Colonic mucosa (tissue), 4 donors: ENCODE data around the gene PPFIBP2. TPM values are rescaled to one million over a fixed set of nuclear protein-coding genes. Genes with fewer than 3 reads are reported as not detected.
"Not testable (repeated sequence)": the region's sequence is repeated elsewhere in the genome, so short reads cannot be mapped to it uniquely, and the experiment has no call there.

Experiments
- DNase-seq: peaks from one replicate; pipeline ENCODE4 v3.0.0-alpha.2; 2020
- H3K27ac ChIP-seq: fragments of 200-600 bp; one replicate; pipeline ENCODE4 v1.8.0; 2021
- H3K27me3 ChIP-seq: fragments of 200-600 bp; one replicate; pipeline ENCODE4 v1.8.0; 2021
- H3K36me3 ChIP-seq: fragments of 200-600 bp; one replicate; pipeline ENCODE4 v1.8.0; 2021
- H3K4me1 ChIP-seq: fragments of 200-600 bp; one replicate; pipeline ENCODE4 v1.8.0; 2021; ENCODE audit warnings: mild to moderate bottlenecking
- H3K4me3 ChIP-seq: fragments of 200-600 bp; one replicate; pipeline ENCODE4 v1.8.0; 2021
- H3K9ac ChIP-seq, 2 donors: one replicate each; pipeline ENCODE4 v1.7.0; 2013; ENCODE audit warnings: control low read depth in 2 of 2, low read depth in 2 of 2, low read length in 2 of 2
- H3K9me3 ChIP-seq: fragments of 200-600 bp; one replicate; pipeline ENCODE4 v1.8.0; 2021
- CTCF ChIP-seq: fragments of 200-600 bp; IDR thresholded peaks from one replicate; pipeline ENCODE4 v1.8.0; 2022; ENCODE audit warnings: antibody characterized with exemption, mild to moderate bottlenecking
- intact Hi-C: fragments of 100-400 bp; cut with DNase I; formaldehyde crosslinking; loops from one replicate; pipeline ENCODE4 v1.14.1; 2022
- total RNA-seq, 2 donors: library from RNA; stranded (reverse); fragmentation: NEBNext Ultra II Directional in 1 of 2; extraction: Animal tissue kit (Norgen Biotek cat#: 25700) in 1 of 2; gene quantifications; one replicate each; pipeline ENCODE4 v1.2.1, GENCODE V29; 2021
- donor health status: healthy.
- donor health status: DM: no; HTN: no; CAD: no.
- donor health status: DM: no; HTN: no; CAD: no.

PPFIBP2 gene
- total RNA-seq, 2 donors from 2014 or later, result 54.0 to 67.9 TPM

GRCh38 chr11:7657306-7658025, 143.7 kb downstream of the PPFIBP2 start:
- Histone ChIP-seq H3K27ac (no peak overlapping the region), H3K4me1 (no peaks in the 10 kb centered on the region), H3K27me3 (no peaks in the 10 kb centered on the region), H3K9me3 (no peaks in the 10 kb centered on the region), H3K4me3 (no peak overlapping the region), H3K36me3 (peaks cover 9% of the 10 kb centered on the region), H3K9ac (no peak overlapping the region)
- DNase-seq, result peak; percentile 69
- intact Hi-C loops, result loop anchor here (2.0 kb wide), 1 partner anchor 87 kb away; no protein-coding TSS in a partner anchor
- TF ChIP-seq CTCF, result peak; percentile 37

- H3K27me3 ChIP-seq, intact Hi-C loops, DNase-seq, H3K4me3 ChIP-seq, H3K36me3 ChIP-seq, H3K9me3 ChIP-seq, H3K9ac ChIP-seq, H3K27ac ChIP-seq, H3K4me1 ChIP-seq: not testable (repeated sequence)
Observed at GRCh38 chr11:7663531-7663930, 149.7 kb downstream of the PPFIBP2 start.

GRCh38 chr11:7664867-7665266, 151.1 kb downstream of the PPFIBP2 start:
- intact Hi-C loops, result no loop called here
- no peak for TF ChIP-seq CTCF

GRCh38 chr11:7665473-7666291, 151.9 kb downstream of the PPFIBP2 start:
- Histone ChIP-seq H3K4me1 (no peaks in the 10 kb centered on the region), H3K27ac (no peak overlapping the region), H3K9me3 (no peaks in the 10 kb centered on the region), H3K4me3 (no peak overlapping the region), H3K36me3 (no peaks in the 10 kb centered on the region), H3K9ac (no peak overlapping the region), H3K27me3 (no peaks in the 10 kb centered on the region)
- intact Hi-C loops, result no loop called here
- DNase-seq, result peak; percentile 88
- TF ChIP-seq CTCF, result peak; percentile 83

More at GRCh38 chr11:7664867-7665266, 151.1 kb downstream of the PPFIBP2 start:
- H3K36me3 ChIP-seq, result no peaks in the 10 kb centered on the region
- no peaks in the 10 kb centered on the region for H3K27me3 ChIP-seq
- H3K9ac ChIP-seq, result no peak overlapping the region
- H3K9me3 ChIP-seq, result no peaks in the 10 kb centered on the region
- no peak for DNase-seq
- no peak overlapping the region for H3K27ac ChIP-seq
- H3K4me3 ChIP-seq, result no peak overlapping the region
- H3K4me1 ChIP-seq, result no peaks in the 10 kb centered on the region

GRCh38 chr11:7666292-7666866, 152.6 kb downstream of the PPFIBP2 start:
- H3K27ac ChIP-seq, result no peak overlapping the region
- no peaks in the 10 kb centered on the region for H3K27me3 ChIP-seq
- no peak for DNase-seq
- H3K9ac ChIP-seq, result no peak overlapping the region
- no peaks in the 10 kb centered on the region for H3K9me3 ChIP-seq
- TF ChIP-seq CTCF, result no peak
- H3K4me1 ChIP-seq, result no peaks in the 10 kb centered on the region
- intact Hi-C loops, result no loop called here
- no peak overlapping the region for H3K4me3 ChIP-seq
- no peaks in the 10 kb centered on the region for H3K36me3 ChIP-seq
